ENCODE data around the gene ICA1L. TPM values are rescaled to one million over a fixed set of nuclear protein-coding genes. Genes with fewer than 3 reads are reported as not detected.

ICA1L gene
- total and polyA plus RNA-seq, 2 of the 8 experiments (the other 6 are each of a cell fraction or from before 2014, with no cell fraction given): 1.1 to 3.4 TPM

GRCh38 chr2:202768273-202768672, 103.3 kb downstream of the ICA1L start:
- Histone ChIP-seq H3K79me2 (ENCODE audit: control insufficient read depth in 1 of 2, insufficient read depth in 2 of 2, low read length in 2 of 2) (no peaks in the 10 kb centered on the region), H2BK120ac (replicated peaks; ENCODE audit: low read depth, low read length) (no peak overlapping the region), H2BK12ac (ENCODE audit: low read depth, low read length) (no peak overlapping the region), H4K8ac (ENCODE audit: extremely low read depth, insufficient read depth, low read length) (no peak overlapping the region), H3K18ac (ENCODE audit: extremely low read depth, low read length) (no peak overlapping the region), H2BK5ac (ENCODE audit: low read depth, low read length) (no peak overlapping the region), H3K23me2 (ENCODE audit: low read depth, low read length) (no peaks in the 10 kb centered on the region), H4K91ac (replicated peaks; ENCODE audit: insufficient read length, low read length) (no peak overlapping the region), H3K4me3 (ENCODE audit: extremely low read depth in 1 of 4, insufficient read depth in 2 of 4, low read depth in 3 of 4, low read length in 4 of 4) (no peak overlapping the region), H3K23ac (ENCODE audit: insufficient read length) (no peak overlapping the region), H3K4me1 (replicated peaks in 1 of 4; ENCODE audit: control insufficient read depth in 3 of 4, insufficient read depth in 4 of 4, low read length in 3 of 4) (no peaks in the 10 kb centered on the region; a peak in 1 of 7 replicates), H4K20me1 (replicated peaks in 1 of 2; ENCODE audit: control insufficient read depth in 1 of 2, insufficient read depth in 2 of 2, low read length in 2 of 2) (no peaks in the 10 kb centered on the region), H3K27ac (ENCODE audit: low read depth, low read length) (no peak overlapping the region), H3K27me3 (replicated peaks in 1 of 4; ENCODE audit: control insufficient read depth in 3 of 4, extremely low read depth in 1 of 4, insufficient read depth in 3 of 4, low read length in 3 of 4) (no peaks in the 10 kb centered on the region), H3K9ac (replicated peaks in 1 of 4; ENCODE audit: extremely low read depth in 1 of 4, low read depth in 3 of 4, low read length in 3 of 4) (no peak overlapping the region), H3K4me2 (ENCODE audit: insufficient read depth in 1 of 2, low read depth in 2 of 2, low read length in 2 of 2) (no peak overlapping the region), H2AK5ac (ENCODE audit: low read depth, low read length) (no peak overlapping the region), H3K79me1 (ENCODE audit: low read depth, low read length) (no peaks in the 10 kb centered on the region), H3K14ac (ENCODE audit: insufficient read length) (no peak overlapping the region), H2AFZ (ENCODE audit: low read length) (no peak overlapping the region), H2BK20ac (ENCODE audit: low read length) (no peak overlapping the region), H4K5ac (ENCODE audit: insufficient read length, low read depth, low read length) (no peak overlapping the region), H3K56ac (replicated peaks; ENCODE audit: insufficient read length, low read depth, low read length) (no peak overlapping the region), H2BK15ac (ENCODE audit: low read length) (no peak overlapping the region), H3K4ac (replicated peaks; ENCODE audit: insufficient read length, low read depth, low read length) (no peak overlapping the region), H3K36me3 (ENCODE audit: control insufficient read depth in 2 of 4, insufficient read depth in 4 of 4, low read length in 3 of 4) (peaks cover 0 to 5% (median 0%) of the 10 kb centered on the region in 4 experiments; a peak in 4 of 8 replicates), H3K9me3 (ENCODE audit: insufficient read depth in 2 of 2, low read depth in 1 of 2, low read length in 1 of 2) (no peaks in the 10 kb centered on the region)
- ChIA-PET POLR2A (ENCODE audit: partially characterized antibody) (no interaction called here), CTCF (ENCODE audit: partially characterized antibody) (no interaction called here)
- TF ChIP-seq ZNF274 (IDR thresholded peaks at IDR 0.05; ENCODE audit: borderline replicate concordance, extremely low read depth, low read length) (no peak), POU5F1 (IDR thresholded peaks at IDR 0.05; ENCODE audit: low read depth, low read length) (no peak), GTF2F1 (IDR thresholded peaks at IDR 0.05; ENCODE audit: borderline replicate concordance, low read depth, low read length) (no peak), SIRT6 (IDR thresholded peaks at IDR 0.05; ENCODE audit: low read length) (no peak), KDM5A (IDR thresholded peaks at IDR 0.05; ENCODE audit: low read length) (no peak)
- no peak for FAIRE-seq
- DNase-seq (ENCODE audit: low read depth in 1 of 2, low spot score in 2 of 2): no peak
